SHP77 (cell line): ENCODE results near the gene DERL2.

Source experiments
- DNase-seq, 2 experiments: peaks; one replicate each; lab custom pipeline; 2025; lab: John Stamatoyannopoulos, UW

The DERL2 gene

DNA sequence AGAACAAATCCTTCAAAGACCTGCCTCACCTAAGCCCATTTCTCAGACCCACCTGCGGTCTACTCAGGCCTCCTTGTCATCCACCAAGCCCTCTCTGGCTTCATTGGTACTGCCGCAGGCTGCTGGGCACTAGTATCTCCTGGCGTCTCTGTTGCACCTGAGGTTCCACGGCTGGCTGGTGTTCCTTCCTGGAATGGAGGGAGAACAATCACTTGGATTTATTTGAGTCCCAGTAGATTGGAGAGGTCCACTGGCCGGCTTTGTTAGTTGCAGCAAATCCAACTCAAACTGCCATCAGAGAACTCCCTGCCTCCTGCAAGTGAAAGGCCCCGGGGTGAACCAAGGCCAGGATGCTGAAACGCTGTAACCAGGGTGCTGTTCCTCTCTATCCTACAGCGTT lies 15.7 kb upstream of the DERL2 start:
- no peak for DNase-seq

DNA sequence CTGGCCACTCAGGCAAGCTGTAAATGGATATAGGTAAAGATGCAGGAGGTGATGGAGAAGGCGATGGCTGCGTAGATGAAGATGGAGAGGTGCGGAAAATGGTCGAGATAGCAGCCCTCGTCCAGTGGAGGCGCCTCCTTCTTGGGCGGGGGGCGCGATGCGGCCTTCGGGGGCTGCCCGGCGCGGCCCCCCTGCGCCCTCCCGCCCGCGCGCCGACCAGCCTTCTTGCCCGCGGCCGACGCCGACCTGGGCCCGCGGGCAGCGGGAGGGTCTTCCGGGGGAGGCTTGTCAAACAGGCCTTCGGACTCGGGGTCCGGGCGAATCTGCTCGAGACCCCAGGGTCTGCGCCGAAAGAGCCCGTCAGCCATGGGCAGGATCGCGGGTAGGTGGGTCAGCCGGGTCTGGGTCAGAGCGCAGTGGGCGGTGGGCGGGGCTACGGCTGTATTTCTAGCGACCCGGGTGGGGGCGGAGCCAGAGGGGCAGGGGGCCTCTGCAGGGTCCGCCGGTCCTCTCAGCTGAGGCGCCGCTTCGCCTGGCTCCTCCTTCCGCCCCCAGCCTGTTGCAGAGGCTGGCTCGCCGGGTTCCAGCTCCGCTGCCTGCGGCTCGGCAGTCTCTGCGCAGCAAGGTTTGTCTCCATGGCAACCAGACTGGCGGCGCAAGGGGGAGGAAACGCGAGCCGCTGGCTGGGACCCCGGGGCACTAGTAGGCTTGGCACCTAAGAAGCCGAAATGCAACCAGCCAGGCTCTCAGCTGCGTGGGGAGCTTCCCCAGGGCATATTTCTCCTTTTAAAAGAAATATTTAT lies 14.8 kb upstream of the DERL2 start:
- DNase-seq: peak; percentile 81 to 95

DNA sequence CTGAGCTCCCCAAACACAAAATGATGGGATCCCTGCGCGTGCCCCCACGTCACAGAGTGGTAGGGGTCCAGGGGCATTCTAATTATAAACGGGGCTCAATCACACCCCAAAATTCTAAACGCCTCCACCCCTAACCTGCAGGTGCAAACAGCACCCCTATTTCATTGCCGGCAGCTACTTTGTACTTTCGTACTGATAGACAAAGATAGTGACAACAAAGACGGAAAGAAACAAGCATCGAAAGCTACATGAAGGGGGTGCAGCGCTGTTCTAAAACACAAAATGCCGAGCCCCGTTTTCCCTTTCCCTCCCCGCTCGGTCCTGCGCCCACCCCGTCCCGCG lies 14.2 kb upstream of the DERL2 start:
- no peak for DNase-seq

DNA sequence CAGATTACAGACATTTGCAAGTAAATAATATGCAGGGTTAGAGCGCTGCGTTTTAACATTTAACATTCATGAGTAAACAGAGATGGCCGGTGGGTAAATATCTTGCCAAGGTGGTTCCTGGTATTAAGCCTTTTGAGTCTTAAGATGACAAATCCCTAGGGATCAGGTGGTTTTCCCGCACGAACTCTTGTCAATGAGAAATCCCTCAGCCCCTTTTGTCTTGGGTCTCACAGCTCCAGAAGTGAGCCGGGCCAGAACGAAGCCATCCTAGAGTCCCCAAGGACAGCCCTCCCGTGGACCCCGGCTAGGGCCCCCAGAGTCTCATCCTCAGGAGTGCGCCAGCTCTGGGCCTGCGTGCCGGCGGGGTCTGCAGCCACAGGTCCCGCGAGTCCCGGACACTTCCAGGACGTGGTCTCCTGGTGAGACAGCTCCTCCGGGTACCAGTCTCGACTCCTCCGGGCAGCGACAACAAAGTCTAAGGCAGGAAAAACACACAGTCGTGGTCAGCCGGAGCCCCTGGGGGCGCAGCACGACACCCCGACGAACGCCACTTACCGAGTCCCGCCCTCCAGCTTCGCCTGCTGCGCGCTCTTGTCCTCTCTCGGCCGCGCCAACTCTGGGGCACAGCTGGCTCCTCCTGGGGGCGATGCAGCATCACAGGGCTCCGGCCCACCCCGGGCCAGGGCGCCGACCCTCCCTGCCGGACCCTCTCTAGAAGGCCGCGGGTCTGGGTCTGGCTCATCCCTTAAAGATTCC lies 13.7 kb upstream of the DERL2 start:
- DNase-seq: peak in 1 of 2 experiments; percentile 17

DNA sequence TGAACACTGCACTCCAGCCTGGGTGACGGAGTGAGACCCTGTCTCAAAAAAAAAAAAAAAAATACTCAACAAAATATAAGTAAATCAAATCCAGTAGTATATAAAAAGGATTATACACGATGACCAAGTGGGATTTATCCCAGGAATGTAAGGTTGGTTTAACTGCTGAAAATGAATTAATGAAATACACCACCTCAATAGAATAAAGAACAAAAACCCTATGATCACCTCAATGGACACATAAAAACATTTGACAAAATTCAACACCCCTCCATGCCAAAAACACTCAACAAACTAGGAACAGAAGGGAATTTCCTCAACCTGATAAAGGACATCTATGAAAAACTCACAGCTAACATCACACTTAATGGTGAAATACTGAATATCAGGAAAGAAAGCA lies 7.0 kb upstream of the DERL2 start:
- no peak for DNase-seq

DNA sequence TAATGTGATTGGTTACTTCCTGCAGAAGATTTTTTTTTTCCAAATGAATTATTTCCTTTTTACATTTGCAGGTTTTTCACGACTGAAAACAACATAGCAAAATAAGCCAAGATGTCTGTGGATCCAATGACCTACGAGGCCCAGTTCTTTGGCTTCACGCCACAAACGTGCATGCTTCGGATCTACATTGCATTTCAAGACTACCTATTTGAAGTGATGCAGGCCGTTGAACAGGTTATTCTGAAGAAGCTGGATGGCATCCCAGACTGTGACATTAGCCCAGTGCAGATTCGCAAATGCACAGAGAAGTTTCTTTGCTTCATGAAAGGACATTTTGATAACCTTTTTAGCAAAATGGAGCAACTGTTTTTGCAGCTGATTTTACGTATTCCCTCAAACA lies 2.8 kb upstream of the DERL2 start:
- DNase-seq: no peak

DNA sequence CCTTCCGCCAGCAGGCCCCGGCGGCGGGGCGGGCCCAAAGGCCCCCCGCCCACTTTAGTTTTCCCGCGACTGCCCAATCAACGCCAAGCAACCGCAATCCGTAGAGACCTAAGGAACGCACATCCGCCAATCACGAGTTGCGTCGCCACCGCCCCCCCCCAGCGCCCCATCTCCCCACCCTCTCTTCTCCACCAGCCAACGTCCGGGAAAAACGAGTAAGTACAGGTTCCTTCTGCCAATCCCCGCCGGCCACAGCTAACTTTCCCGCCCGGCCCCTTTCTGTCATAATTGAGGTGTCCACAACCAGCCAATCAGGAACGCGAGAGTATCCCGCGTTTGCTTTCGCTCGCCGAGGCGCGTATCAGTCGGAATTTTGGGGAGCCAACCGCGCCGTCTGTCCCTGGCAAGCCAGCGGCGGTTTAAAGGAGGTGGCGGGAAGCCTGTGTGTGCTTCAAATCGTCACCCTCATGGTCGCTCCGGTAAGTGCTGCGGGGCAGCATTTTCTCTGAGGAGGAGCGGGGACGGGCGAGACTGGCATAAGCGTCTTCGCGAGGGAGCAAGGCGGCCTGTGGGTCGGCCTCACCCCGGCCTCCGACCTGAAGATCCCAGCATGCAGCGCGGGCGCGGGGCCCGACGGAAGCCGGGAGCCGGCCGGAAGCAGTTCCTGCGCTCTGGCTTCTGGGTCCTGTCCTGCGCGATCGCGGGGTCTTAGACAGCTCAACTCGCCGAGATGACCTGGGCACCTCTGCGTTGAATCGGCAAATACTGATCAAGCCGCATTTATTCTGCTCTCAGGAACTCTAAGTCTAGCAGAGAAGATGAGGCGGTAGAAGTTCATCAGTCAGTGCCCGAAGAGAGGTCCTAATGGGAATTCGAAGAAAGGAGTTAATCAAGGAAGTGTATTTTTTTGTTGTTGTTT lies 487 bp upstream of the DERL2 start, which contains the start of gene MIS12:
Gene MIS12, plus strand, starts transcription at position 361 of the 919 bp plus-strand sequence. CDS start 2,297 bp downstream, outside the sequence.
- peak; percentile 99 to 100 for DNase-seq

DNA sequence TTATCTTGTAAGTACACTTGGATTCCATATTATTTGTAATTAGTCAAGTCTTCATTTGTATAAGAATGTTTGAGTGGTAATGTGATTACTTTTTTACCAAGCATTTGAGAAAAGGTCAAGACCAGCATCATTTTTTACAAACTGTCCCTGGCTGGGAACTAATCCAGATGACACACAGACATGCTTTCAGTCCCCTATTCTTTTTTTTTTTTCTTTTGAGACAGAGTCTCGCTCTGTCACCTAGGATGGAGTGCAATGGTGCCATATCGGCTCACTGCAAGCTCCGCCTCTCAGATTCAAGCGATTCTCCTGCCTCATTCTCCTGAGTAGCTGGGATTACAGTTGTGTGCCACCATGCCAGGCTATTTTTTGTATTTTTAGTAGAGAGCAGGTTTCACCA lies 4.5 kb downstream of the DERL2 start:
- no peak for DNase-seq

DNA sequence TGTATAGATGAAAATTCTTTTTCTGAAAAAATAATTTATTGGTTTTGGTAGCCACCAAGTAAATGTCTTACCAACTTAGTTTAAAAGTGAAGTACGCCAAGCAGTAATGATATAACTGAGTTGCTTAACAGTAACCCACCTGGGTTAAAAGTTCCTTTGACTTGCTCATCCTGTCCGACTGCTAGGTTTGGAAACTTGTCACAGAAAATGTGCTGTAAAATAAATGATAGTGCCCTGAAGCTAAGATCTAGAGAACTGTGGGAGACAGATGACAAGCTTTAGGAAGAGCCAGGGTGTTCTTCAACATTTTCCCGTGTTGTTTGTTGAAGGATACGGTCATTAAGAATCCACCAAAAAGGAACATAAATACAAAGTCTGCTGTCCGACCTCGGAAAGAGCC lies 5.0 kb downstream of the DERL2 start:
- DNase-seq: no peak

DNA sequence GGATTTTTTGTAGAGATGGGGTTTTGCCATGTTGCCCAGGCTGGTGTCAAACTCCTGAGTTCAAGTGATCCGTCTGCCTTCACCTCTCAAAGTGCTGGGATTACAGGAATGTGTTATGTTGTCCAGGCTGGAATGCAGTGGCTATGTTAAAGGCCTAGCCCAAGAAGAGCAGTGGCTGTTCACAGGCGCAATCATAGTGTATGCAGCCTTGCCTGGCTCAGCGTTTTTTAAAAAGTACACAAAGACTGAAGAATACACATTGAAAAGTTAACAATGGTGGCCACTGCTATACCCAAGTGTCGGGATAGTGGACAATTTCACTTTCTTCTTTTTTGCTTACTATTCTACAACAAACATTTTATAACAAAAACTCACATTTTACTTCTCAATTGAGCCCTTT lies 7.0 kb downstream of the DERL2 start:
- no peak for DNase-seq

DNA sequence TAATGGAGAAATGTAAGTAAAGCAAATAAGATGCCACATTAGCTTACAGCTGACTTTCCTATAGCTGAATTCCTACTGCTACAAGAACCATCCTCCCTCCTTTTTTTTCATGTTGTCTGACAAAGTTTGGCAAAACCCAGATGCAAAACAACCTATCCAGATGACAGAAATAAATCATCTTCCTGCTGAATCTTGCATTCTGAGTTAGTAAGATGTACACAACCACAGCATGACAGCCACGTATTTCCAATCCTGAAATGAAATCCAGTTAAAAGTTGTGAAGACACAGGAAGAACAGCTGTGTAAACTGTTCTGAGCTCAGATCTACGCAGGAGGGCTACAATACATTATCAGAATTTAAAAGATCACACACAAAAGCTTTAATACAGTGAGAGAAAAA lies 12.1 kb downstream of the DERL2 start:
- no peak for DNase-seq

DNA sequence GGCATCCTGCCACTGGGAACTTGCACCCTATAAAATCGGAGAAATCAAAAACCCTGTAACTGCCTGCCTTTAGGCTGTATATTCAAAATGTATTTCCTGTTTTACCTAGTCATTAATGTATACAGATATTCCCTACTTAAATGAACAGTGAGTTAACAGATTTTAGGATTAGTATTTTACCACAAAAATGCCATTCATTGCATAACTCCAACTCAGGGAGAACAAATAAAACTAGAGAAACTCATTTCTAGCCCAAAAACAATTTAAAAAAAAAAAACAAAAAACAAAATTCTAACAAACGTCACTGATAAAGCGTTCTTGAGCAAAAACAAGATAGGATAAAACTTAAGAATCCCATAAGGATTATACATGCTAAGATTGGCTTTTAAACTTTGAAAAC lies 13.5 kb downstream of the DERL2 start:
- no peak for DNase-seq

DNA sequence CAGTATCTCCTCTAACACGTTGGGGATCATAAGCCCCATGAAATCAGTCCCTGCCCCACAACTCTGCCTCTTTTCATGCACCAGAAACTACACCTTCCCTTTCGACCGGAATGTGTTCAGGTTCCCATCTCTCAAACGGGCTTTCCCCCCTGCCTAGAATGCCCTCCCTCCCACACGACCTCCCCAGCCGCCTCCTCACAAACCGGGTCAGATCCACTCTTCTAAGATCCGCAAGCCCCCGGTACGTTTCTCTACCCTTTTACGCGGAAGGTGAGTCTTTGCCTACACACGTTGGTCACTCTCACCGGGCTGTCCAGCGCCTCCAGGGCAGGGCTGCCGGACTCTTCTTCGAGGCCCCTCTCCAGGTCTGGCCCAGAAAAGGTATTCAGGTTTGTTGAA lies 17.9 kb downstream of the DERL2 start:
- DNase-seq: no peak

DNA sequence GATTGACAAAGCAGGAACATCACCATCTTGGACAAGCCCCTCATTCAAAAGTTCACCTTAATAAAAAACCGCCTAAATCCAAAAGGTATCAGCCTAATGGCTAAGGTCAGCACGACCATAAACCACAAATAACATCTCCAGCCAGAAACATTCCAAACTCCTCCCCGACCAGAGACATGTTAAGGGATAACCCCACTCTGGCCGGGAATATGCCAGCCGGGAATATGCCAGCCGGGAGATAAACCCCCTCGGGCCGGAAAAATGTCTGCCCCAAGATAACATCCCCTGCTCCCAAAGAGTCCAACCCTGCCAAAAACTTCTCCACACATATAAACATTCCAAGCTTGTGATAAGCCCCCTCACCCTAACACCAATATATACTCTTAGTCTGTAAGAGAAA lies 18.6 kb downstream of the DERL2 start:
- DNase-seq: no peak

DNA sequence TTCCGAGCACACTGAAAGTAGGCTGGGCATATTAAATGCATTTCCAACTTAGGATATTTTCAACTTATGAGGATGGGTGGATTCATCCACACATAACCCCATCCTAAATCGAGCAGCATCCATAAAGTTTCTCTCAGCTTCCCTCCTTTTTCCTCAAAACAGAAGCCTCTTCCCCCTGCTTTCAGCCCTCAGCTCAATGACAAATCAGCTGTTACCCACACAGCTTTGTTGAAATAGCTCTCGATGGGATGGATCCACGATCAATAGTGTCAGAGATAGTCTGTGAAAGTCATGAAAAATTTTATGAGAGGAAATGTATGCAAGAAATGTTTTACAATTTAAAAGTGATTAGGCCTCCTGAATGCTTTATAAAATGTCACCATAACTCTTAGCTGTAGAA lies 19.7 kb downstream of the DERL2 start:
- DNase-seq: no peak

DNA sequence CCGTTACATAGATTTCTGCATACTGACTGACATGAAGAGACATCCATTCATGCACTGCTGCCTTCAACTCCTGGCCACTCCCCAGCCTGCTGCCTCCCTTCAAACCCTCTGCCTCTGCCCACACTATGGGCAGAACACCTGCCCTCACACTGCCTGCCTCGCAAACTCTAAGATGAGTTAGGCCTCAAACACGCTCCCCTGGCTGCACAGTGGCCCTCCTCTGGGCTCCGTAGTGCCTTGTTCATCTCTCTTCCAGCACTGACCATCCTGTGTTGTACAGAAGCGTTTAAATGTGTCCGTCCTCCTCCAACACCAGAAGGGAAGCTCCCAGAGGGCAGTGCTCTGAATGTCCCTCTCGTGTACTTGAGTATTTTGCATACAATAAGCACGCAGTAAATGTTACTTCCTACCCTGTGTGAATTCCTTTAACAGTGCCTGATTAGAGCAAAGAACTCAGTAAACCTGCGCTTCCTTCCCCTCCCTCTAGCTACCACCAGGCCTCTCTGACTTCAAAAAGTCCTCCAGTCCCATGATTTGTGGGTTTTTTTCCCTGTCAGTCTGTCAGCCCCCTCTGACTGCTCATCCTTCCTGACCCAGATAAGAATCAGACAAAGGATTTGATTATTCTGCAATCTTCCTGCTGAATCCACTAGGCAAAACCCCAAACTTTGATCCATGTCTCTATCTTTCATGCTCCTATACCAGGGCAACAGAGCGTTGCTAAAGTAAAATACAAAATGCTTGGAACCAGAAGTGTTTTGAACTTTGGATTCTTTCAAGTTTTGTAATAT lies 21.1 kb downstream of the DERL2 start:
- no peak for DNase-seq

DNA sequence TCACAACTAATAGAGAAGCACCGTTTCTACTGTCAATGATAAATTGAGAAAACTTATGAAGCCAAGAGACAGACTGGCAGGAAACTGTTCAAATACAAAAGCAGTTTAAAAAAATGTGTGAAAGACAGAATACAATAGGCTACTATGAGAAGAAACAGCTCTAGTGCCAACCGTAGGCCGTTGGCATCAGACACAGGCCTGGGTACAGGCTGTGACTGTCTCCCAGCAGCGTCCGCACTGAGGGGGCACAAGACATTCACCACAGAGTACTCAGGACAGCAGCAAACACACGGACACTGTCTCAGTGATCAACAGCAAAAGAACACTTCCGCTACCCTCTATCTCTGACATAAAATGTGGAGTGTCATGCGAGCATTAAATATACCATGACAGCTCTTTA lies 39.2 kb downstream of the DERL2 start:
- no peak for DNase-seq

DNA sequence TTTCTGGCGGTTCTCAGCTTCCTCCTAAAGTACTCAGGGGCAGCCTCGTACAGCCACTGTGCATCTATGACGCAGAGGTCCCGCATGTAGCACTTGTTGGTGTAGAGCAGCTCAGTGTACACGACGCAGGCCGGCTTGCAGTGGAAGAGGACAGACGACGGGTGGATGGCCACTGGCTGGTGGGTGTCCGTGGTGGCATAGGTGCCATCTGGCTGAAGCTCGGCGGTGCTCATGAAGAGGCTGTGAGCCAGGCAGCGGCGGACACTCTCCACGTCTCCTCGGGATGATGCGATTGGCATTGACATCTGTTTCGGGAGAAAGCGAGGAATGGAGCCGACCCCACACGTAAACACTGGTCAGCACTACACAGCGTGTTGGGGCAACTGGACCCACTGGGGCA lies 41.8 kb downstream of the DERL2 start:
- DNase-seq: no peak

DNA sequence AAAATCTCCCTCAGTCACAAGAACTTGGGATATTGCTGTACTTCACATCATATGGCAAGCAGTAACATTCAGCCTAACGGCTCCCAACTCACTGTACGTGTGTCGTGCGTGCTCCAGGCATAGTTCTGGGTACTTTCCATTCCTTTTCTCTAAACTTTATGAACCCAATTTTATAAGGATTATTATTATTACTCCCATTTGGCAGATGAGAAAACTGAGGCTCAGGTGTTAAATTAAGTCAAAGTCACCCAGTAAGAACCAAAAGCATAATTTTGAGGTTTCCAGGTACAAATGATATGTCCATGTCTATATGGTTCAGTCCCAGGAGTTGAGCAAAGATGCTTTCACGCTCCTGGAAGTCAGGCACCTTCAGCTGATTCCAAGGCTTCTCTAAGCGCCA lies 42.2 kb downstream of the DERL2 start:
- no peak for DNase-seq

DNA sequence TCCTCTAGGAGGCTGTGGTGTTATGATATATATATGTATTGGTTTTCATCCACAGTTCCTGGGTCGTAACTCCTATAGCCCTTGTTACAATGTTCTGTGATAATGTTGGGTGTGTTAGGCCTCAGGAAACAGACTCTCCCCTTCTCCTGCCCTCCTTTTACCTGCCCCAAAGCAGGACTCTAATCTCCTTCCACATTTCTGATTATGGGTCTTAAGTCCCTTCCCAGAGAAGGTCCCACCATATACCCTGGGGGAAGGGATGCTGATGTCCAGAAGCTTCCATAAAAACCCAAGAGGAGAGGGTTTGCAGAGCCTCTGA lies 46.6 kb downstream of the DERL2 start:
- DNase-seq: no peak

DNA sequence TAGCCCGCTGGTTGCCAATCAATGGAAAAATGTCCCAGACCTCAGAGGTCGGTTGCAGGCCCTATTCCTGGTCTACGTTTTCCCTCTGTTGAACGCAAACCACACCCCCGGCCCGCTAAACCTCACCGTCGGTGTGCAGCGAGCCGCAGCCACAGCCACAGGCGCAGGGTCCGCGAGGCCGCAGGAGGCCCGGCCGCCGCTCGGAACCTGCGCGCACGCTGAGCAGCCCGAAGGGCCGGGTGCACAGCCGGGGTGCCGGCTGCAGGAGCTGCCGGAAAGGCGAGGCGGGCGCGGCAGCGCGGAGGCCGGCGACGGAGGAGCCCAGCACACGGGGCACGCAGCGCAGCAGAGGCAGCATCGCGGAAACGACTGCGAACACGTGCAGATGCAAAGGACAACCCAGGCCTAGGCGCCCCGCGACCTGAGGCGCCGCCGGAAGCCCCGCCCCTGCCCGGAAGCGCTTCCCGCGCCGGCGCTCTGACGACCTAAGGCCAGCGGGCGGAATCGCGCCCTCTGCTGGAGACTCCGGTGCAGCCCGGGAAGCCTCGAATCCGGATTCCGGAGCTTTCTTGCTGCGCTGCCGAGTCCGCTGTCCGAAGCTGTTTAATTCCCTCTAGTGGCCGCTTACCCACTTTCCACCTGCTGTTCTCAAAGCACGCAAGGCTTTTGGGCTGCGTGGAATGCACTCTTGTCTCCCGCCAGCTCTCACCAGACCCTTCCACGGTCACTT lies 47.1 kb downstream of the DERL2 start, which contains the start of gene C1QBP:
Gene C1QBP, minus strand, starts transcription at position 440 of the 730 bp plus-strand sequence. Its CDS starts 82 bp downstream, at position 358.
- peak; percentile 86 to 92 for DNase-seq
